A673 (cell line): ENCODE results near the gene SAP30L. TPM values are rescaled to one million over a fixed set of nuclear protein-coding genes. Genes with fewer than 3 reads are reported as not detected.

Source experiments
- BruUV-seq: library from RNA; stranded (reverse); fragments of 400-500 nt; replicated peaks from 2 replicates; lab custom pipeline; 2021; lab: Mats Ljungman, UMichigan
- CTCF ChIA-PET: fragments of 300-600 bp; sonication (Branson Sonifier 250); formaldehyde crosslinking; loops from one replicate; lab custom pipeline; 2022; ENCODE audit warnings: antibody characterized with exemption; lab: Charles Lee
- POLR2A ChIA-PET: fragments of 300-600 bp; sonication (Branson Sonifier 250); formaldehyde crosslinking; loops from one replicate; lab custom pipeline; 2022; ENCODE audit warnings: antibody characterized with exemption; ENCODE audit not compliant: low non-redundant PET; lab: Charles Lee
- DNase-seq: peaks from one replicate; pipeline ENCODE4 v3.0.0-alpha.2; 2015; ENCODE audit warnings: low spot score
- H3K27ac ChIP-seq: fragments of 200-600 bp; sonication (generic); 2 replicates; pipeline ENCODE4 v1.5.1; 2016; ENCODE audit warnings: mixed run types, low read depth, mild to moderate bottlenecking, mixed read lengths, antibody characterized with exemption, low read length; ENCODE audit not compliant: poor library complexity, severe bottlenecking
- H3K27me3 ChIP-seq: fragments of 200-600 bp; sonication (generic); replicated peaks from 2 replicates; pipeline ENCODE4 v1.6.1; 2017; ENCODE audit warnings: mixed run types, low read depth, mild to moderate bottlenecking, mixed read lengths, antibody characterized with exemption, low read length; ENCODE audit not compliant: insufficient read depth, poor library complexity
- H3K36me3 ChIP-seq: fragments of 200-600 bp; sonication (generic); 2 replicates; pipeline ENCODE4 v1.6.1; 2016; ENCODE audit warnings: mixed run types, mild to moderate bottlenecking, mixed read lengths, antibody characterized with exemption, low read length; ENCODE audit not compliant: insufficient read depth, poor library complexity, severe bottlenecking
- H3K4me1 ChIP-seq: fragments of 200-600 bp; sonication (generic); 2 replicates; pipeline ENCODE4 v1.6.1; 2017; ENCODE audit warnings: mixed run types, mild to moderate bottlenecking, mixed read lengths, antibody characterized with exemption, low read length; ENCODE audit not compliant: insufficient read depth, poor library complexity, severe bottlenecking
- H3K4me3 ChIP-seq: fragments of 200-600 bp; sonication (generic); 2 replicates; pipeline ENCODE4 v1.5.1; 2016; ENCODE audit warnings: low read depth, mixed run types, mild to moderate bottlenecking, mixed read lengths, low read length; ENCODE audit not compliant: poor library complexity, severe bottlenecking
- H3K9me3 ChIP-seq: fragments of 200-600 bp; sonication (generic); 2 replicates; pipeline ENCODE4 v1.6.1; 2016; ENCODE audit warnings: mixed run types, low read depth, mild to moderate bottlenecking, mixed read lengths, antibody characterized with exemption, low read length; ENCODE audit not compliant: poor library complexity, severe bottlenecking
- EZH2 ChIP-seq: fragments of 200-600 bp; sonication (generic); IDR thresholded peaks from 2 replicates; pipeline ENCODE4 v1.6.1; 2017; ENCODE audit warnings: borderline replicate concordance, low read depth, mild to moderate bottlenecking, mixed read lengths, antibody characterized with exemption, low read length; ENCODE audit not compliant: poor library complexity, severe bottlenecking
- intact Hi-C: fragments of 100-400 bp; cut with micrococcal nuclease; formaldehyde crosslinking; loops from one replicate; pipeline ENCODE4 v1.10.0; 2022; ENCODE audit not compliant: unreplicated experiment
- total RNA-seq: library from RNA; stranded (reverse); gene quantifications from 2 replicates; pipeline ENCODE4 v1.2.3, GENCODE V29; 2021
- TF ChIP-seq, protein P1 (sequence below): fragments of 300-800, 200-600 bp; sonication (generic); conservative IDR thresholded peaks from 2 replicates; pipeline ENCODE4 v1.5.1; 2017; ENCODE audit warnings: low read depth, mild to moderate bottlenecking, antibody characterized with exemption, low read length, moderate library complexity, mixed read lengths

SAP30L gene
- total RNA-seq, 1 experiment from 2014 or later, result 29.2 TPM

DNA sequence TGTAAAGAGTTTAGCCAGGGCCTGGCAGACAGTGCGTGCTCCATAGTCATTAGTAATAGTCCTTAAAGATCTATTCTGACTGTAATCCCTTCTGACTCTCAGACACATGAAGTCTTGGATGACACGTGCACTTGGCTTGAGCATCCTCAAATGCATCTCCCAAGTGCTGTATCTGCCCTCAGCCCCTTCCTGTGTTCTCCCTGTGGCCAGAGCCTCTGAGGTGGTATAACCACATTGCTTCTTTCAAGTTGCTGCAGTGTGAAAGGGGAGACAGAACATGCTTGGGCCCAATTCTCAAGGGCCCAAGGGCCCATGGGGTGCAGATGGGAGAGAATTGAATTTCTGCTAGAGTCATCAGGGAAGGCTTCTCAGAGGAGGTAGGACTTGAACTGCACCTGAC, 62.3 kb downstream of the SAP30L start:
- Histone ChIP-seq H3K27me3 (no peaks in the 10 kb centered on the region), H3K4me3 (no peak overlapping the region), H3K27ac (no peak overlapping the region), H3K9me3 (no peaks in the 10 kb centered on the region), H3K4me1 (no peaks in the 10 kb centered on the region), H3K36me3 (no peaks in the 10 kb centered on the region)
- ChIA-PET POLR2A (no interaction called here), CTCF (no interaction called here)
- DNase-seq, result no peak
- TF ChIP-seq EZH2, result no peak
- TF ChIP-seq, protein P1, sequence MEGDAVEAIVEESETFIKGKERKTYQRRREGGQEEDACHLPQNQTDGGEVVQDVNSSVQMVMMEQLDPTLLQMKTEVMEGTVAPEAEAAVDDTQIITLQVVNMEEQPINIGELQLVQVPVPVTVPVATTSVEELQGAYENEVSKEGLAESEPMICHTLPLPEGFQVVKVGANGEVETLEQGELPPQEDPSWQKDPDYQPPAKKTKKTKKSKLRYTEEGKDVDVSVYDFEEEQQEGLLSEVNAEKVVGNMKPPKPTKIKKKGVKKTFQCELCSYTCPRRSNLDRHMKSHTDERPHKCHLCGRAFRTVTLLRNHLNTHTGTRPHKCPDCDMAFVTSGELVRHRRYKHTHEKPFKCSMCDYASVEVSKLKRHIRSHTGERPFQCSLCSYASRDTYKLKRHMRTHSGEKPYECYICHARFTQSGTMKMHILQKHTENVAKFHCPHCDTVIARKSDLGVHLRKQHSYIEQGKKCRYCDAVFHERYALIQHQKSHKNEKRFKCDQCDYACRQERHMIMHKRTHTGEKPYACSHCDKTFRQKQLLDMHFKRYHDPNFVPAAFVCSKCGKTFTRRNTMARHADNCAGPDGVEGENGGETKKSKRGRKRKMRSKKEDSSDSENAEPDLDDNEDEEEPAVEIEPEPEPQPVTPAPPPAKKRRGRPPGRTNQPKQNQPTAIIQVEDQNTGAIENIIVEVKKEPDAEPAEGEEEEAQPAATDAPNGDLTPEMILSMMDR, result no peak
- intact Hi-C loops, result no loop called here
- BruUV-seq, result no TSS peak

DNA sequence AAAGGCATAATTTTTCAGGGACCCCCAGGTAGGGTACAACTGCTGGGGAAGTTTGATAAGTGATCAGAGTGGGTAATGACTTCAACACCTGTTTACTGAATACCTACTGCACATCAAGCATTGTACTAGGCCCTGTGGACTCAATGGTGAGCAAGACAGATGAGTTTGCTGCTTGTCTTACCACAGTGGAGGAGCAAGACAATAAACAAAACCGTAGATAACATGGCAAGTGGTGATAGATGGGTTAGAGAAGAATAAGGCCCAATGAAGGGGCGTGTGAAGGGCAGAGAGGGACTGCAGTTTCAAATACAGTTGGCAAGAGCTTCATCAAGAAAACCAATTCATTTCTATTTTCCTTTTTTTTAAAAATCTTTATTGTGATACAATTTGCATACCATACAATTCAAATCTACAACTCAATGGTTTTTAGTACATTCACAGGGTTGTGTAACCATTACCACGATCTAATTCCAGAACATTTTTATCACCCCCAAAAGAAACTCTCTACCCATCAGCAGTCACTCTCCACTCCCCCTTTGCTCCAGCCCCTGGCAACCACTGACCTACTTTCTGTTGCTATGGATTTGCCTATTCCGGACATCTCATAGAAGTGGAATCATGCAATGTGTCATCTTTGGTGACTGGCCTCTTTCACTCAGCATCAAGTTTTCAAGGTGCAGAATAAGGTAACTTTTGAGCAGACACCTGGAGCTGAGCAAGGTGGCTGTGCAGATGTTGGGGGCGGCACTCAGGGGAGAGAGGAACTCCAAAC, 64.2 kb downstream of the SAP30L start:
- Histone ChIP-seq H3K36me3 (no peaks in the 10 kb centered on the region), H3K27ac (no peak overlapping the region), H3K9me3 (no peaks in the 10 kb centered on the region), H3K4me1 (no peaks in the 10 kb centered on the region), H3K27me3 (no peaks in the 10 kb centered on the region), H3K4me3 (no peak overlapping the region)
- POLR2A ChIA-PET, result no interaction called here
- CTCF ChIA-PET, result no interaction called here
- intact Hi-C loops, result no loop called here
- no TSS peak for BruUV-seq
- no peak for DNase-seq
- TF ChIP-seq, protein P1, result no peak
- TF ChIP-seq EZH2, result no peak

Other genes with a start within 250 kb of the SAP30L start
- not detected in 2 replicates for gene HAND1, start 32.2 kb downstream of the SAP30L start, total RNA-seq